HG02943 (cell line): ENCODE measurements around the gene STMN1.

Experiments
- ATAC-seq: cut with Tn5 transposase; IDR thresholded peaks from one replicate; pipeline ENCODE4 v1.9.1; 2021; ENCODE audit warnings: mild to moderate bottlenecking, low read depth, moderate library complexity; ENCODE audit not compliant: unreplicated experiment

STMN1 gene

DNA sequence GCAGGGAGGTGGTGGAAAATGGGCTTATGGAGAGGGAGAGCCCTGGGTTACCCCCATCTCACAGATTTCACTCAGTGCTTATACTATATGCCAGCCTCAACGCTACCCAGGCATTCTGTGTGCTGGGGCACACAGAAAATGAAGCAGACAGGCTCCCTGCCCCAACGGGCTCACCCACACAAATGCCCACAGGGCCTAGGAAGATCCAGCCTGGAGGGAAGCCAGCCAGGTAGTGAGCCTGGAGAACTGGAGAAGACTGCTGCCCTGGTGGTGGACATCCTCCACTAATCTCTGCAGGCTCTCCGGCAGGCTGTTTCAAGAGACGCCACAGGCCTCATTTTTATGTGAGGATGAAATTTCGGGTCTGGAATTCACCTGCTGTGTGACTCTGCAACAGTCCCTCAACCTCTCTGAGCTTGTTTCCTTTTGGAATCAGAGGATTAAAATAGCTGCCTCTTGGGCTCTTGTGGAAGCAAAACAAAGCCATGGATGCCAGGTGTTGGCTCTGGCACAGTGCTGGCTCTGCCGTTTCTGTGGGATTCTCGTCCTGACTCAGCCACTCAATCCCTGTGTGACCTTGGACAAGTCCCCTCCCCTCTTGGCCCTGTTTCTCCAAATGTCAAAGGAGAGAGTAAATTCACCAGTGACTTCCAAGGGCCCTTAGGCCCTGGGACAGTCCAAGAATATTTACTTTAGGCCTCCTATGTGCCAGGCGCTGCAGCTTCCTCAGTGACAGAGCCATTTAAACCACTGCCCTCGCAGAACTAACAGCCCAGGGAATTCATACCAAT, 34.3 kb downstream of the STMN1 start:
- ATAC-seq: no peak

DNA sequence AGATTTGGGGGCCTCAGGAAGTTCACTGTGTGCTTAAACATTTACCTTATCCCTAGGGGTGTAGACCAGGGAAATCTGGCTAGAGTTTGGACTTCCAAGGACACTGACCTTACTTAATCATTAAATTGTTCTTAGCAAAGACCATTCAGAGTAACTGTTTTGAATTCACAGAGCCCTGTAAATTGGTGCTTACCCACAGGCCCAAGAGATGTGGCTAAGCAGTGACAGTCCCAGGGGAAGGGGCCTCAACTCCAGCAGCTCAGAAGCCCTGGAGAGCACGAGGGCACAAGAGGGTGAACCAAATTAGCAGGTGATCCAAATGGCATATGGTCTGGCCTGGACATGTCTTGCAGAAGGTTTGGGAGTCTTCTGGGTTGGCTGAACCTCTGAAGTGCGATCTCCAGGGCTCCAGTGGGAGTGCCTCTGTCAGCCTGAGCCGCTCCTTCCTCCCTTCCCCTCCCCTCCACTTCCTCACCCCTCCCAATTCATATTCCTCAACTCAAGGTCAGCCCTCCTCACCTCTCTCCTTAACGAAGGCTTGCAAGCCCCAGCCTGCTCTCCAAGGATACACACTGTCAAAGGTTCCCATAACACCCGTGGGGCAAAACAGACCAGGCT, 35.0 kb downstream of the STMN1 start:
- no peak for ATAC-seq

DNA sequence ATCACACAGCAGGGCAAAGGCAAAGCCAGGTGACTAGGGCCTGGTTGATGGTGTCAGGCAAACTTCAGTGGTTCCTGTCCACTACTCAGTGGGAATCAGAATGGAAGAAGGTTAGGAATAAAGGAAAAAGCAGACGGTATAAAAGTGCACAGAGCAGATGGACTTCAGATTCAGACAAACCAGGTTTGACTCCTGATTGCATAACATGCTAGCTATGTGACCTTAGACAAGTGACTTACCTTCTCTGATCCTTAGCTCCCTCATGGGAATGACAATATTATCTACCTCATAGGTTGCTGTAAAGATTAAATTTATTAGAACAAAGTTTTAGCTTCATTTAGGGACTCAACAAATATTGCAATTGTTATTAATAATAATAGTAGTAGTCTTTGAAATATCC, 35.6 kb downstream of the STMN1 start:
- no peak for ATAC-seq

DNA sequence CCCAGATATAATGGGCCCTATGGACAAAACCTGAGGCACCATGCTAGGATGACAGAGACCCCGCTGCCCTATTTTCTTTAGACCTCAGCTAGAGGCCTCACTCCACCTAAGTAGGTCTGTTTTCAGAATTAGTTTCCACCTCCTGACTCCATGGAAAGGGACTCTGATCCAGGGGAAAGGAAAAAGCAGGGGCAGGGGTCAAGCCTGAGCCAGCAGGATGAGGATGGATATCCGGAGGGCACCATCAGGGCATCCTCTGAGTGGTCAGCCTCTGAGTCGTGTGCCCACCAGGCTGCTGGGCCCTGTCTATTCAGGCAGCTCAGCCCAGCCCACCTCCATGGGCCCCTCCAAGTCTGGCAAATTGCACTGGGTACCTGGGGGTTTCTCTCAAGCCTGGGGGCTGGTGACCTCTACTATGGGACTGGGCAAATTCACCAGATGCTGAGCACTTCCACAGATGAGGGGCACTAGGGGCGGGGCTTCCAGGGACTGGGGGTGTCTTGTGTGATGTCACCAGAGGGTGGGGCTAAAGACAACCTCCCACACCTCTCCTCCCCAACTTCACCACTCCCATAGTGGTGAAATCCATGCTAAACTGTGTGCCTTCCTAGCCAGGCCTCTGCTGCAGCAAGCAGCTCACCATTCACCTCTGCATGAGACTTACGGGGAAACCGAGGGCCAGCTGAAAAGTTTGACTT, 36.2 kb downstream of the STMN1 start:
- no peak for ATAC-seq

DNA sequence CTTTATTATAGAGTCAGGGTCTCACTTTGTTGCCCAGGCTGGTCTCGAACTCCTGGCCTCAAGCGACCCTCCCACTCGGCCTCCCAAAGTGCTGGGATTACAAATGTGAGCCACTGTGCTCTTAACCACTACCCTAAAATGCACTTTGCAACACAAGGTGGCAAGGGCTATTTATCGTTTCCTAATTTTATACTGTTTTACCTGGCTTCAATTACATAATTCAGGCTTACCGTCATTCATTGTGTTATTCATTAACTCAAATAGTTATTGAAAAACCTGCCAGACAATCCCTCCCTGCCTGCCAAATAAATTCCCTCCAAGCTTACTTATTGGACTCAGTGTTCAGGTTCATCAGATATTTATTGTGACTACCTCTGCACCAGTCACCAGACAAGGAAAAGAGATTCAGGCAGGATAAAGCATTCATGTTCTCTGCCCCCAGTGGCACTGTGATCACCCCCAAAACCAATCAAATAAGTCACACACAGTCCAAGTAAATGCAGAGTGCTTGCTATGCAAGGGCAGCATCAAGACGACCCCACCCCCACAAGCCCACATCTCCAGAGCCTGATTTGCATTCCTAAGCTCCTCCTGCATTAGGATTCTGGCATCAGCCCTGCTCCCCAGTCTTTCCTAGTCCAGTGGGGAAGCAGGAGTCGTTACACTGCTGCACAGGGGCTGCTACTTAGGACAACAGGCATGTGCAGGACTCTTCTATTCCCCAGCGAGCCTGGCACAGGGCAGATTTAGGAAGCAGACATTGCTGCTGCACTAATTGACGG, 38.8 kb downstream of the STMN1 start:
- ATAC-seq: no peak

DNA sequence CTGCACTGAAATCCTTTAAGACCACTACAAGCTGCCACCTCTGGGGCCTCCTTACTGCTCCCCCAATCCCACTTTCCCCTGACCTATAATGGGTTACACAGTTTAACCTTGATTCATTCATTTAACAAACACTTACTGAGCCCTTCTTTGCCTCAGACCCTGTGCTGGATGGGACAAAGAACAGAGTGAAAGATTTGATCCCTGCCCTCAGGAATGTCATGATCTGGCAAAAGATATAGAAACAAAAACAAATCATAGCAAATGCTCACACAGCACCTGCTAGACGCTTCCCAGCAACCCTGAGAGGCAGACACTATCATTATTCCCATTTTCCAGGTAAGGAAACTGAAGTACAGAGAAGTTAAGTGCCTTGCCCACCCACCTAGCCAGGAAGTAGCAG, 39.9 kb downstream of the STMN1 start:
- ATAC-seq: no peak

DNA sequence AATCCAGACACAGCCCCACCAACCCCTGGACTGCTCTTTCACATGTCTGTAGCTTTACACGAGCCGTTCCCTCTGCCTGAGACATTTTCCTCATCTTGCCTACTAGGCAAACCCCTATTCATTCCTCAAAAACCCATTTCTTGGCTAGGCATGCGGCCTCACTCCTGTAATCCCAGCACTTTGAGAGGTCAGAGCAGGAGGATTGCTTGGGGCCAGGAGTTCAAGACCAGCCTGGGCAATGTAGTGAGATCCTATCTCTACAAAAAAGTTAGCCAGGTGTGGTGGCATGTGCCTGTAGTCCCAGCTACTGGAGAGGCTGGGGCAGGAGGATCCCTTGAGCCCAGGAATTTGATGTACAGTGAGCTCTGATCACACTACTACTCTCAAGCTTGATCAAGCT, 41.8 kb downstream of the STMN1 start:
- no peak for ATAC-seq

DNA sequence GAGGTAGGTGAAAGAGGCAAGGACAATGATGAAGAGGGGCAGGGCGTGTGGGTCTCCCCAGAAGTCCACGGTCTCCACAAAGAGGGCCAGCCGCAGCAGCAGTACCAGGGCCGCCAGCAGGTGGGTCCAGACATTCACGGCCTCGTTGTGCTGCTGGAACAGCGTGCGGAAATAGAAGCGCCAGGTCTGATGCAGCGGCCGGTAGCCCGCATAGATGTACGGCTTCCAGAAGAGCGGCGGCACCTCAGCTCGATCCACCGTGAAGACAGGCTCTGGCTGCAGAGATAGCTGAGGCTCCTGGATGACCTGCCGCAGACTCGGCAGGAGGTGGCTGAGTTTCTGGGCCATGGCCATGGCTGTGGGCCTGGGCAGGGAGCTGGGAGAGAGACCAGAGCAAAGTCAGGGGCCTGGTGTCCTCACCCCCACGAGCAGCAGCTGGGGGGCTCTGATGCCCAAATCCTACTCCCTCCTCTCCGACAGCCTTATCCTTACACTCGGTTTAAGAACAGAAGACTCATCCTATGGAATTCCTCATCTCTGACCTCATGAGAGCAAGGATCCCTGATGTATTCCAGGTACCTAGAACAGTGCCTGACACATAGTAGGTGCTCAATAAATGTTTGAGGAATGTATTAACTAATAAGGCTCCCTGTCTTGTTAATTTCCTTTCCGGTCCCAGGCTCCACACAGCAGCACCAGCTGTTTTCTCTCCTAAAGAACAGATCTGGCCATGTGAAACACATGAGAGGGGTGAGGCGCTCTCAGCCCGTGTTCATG, 42.5 kb downstream of the STMN1 start:
- ATAC-seq: no peak

DNA sequence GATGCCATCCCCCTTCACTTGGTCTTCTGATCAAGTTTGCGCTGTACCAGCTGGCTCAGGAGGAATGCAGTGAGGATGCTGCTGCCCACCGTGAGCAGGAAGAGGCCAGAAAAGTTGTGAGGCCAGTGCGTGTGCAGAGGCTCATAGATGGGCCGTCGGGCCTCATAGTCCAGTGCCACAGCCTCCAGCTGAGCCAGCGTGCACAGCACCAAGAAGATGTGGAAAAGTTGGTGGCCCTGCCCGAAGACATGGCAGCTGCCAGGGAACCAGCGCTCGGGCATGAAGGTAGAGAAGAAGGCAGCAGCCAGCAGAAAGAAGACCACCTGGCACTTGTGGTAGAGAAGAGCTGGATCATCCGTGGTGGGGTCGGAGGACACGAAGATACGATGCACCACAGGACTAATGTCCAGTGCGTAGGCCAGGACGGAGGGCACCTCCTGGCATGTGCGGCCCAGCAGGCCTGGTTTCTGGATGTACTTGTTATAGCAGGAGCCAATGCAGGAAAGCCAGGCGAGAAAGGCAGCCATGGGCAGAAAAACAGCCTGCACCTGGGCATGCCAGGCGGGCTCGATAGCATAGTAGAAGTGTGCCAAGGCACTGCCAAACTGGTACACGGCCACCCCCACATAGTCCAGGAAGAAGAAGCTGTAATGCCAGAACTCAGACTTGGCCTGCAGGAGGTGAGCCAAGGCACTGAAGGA, 43.3 kb downstream of the STMN1 start:
- no peak for ATAC-seq

DNA sequence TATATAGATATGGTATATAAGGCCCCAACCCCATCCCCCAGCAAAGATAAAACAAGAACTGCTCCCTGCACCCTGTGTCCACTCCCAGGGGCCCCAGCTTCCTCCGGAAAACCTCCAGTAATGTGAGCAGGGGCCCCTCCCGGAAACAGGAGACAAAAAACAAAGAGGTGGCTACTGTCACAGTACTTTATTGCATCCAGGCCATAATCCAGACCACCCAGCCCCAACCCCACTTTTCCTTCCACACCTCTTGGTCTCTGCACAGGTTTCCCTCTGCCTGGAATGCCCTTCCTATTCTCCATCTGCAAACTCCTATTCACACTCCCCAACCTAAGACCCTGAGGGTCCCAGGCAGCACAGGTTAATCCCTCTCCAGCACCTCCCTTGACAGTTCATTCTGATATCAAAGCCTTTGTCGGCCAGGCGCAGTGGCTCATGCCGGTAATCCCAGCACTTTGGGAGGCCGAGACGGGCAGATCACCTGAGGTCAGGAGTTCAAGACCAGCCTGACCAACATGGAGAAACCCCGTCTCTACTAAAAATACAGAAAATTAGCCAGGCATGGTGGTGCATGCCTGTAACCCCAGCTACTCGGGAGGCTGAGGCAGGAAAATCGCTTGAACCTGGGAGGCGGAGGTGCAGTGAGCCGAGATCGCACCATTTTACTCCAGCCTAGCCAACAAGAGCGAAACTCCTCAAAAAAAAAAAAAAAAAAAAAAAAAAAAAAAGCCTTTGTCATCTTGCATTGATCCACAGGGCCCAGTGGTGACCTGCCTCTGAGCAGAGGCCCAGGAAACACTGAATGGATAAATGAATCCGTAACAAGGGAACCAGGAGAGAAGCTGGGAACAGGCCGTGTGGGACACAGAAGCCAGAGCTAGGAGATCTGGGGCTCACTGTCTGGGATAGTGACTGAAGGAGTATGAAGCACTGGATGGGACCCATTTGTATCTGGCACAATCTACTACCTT, 44.6 kb downstream of the STMN1 start:
- no peak for ATAC-seq

DNA sequence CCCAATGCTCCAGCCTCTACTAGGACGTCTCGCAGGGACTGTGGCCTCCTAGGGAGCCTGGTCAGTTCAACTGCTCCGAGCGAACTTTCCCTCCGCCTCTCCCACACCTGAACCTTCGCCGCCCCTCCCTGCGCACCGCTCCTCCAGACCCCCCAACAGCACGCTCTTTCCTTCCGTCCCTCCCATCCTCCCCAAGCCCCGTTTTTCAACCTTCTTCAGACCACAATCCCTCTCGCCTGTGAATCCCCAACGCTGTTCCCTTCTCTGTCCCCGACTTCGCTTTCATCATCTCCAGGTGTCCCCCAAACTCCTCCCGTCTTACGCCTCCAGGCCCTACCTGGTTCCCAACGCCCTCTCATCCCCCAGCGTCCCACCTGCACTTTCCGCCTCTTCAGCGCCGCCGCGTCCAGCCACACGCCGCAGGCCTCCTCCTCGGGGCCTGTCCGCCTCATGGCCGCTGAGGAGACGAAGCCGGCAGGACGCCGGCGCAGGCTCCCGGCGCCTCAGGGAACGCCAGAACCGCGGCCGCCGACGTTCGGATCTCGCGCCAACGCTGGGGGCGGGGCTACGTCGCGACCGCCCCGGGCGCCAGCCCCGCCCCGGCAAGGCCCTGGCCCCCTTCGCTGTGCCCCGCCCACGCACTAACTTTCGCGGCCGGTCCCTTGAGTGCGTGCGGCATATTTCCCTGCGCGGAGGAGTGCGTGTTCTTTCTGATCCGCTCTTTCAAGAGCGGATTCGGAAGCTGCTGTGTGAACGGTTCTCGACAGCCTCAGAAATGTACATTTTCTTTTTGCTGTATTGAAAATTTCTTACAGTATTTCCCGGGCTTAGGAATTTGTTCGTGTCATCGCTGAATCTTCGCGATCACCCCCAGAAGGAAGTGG, 47.1 kb downstream of the STMN1 start, which contains the start of gene AUNIP:
Gene AUNIP, minus strand, starts transcription at position 552 of the 884 bp plus-strand sequence. Its CDS starts 100 bp downstream, at position 452.
- peak; percentile 77 for ATAC-seq

DNA sequence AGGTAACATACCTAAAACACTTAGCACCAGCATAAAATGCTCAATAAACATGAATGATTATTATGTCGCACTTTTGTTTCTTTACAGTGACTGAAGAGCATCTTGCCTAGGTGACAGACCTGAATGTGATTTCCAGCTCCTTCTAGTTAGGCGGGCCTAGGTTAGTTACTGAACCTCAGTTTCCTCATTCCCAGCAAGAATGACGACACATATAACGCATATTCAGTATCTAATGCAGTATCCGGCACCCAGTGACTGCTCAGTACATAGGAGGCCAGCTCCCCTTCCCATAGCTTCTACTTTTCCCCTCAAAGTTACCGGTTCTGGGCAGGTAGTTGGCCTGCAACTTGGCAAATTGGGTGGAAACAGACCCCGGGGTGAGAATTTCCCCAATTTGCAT, 47.7 kb downstream of the STMN1 start:
- no peak for ATAC-seq

DNA sequence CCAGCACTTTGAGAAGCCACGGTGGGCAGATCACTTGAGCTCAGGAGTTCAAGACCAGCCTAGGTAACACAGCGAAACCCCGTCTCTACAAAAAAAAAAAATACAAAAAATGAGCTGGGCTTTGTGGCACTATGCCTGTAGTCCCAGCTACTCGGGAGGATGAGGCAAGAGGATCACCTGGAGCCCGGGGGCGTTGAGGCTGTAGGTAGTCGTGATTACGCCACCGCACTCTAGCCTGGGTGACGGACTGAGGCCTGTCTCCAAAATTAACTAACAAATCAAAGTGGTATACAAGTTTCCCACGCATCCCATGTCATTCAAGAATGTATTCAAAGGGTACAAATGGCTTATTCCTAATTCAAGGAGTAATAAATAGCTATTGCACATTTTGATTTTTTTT, 49.4 kb downstream of the STMN1 start:
- no peak for ATAC-seq

DNA sequence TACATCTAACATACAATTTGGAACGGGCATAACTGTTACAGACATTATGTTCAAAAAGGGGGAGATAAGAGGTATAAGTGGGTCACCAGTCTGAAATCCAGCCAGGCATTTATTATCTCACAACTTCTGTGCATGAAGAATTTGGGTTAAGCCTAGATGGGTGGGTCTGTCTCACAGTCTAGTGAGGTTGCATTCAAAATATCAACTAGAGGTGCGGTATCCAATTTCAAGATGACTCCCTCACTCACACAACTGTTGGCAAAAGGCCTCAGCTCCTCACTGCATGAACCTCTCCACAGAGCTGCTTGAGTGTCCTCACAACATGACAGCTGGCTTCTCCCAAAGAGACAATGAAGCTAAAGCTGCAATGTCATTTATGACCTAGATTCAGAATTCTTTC, 51.7 kb downstream of the STMN1 start:
- no peak for ATAC-seq
